WTC11 (cell line): ENCODE results near the gene PIK3R6. TPM values are rescaled to one million over a fixed set of nuclear protein-coding genes. Genes with fewer than 3 reads are reported as not detected.

Experiments
- ATAC-seq: fragments of 200-7000 bp; cut with Tn5 transposase; 2 replicates; pipeline ENCODE4 v1.10.0; 2021; ENCODE audit warnings: mild to moderate bottlenecking, moderate library complexity
- CTCF ChIA-PET: fragments of 300-600 bp; sonication (Branson Sonifier 250); formaldehyde crosslinking; loops from one replicate; lab custom pipeline; 2021; ENCODE audit warnings: antibody characterized with exemption; lab: Charles Lee
- POLR2A ChIA-PET: fragments of 350-600 bp; sonication (Branson Sonifier 250); formaldehyde crosslinking; loops from one replicate; lab custom pipeline; 2021; ENCODE audit warnings: antibody characterized with exemption; lab: Charles Lee
- DNase-seq: peaks from one replicate; pipeline ENCODE4 v3.0.0; 2021; ENCODE audit warnings: low spot score
- H3K27ac Mint-ChIP-seq: 2 replicates; pipeline ENCODE4 v1.8.0; 2021; ENCODE audit warnings: mixed read lengths
- H3K27me3 Mint-ChIP-seq: 2 replicates; pipeline ENCODE4 v1.8.0; 2021; ENCODE audit warnings: low read depth, mild to moderate bottlenecking, moderate library complexity, mixed read lengths
- H3K36me3 Mint-ChIP-seq: 2 replicates; pipeline ENCODE4 v1.8.0; 2021; ENCODE audit warnings: mixed read lengths
- H3K4me1 Mint-ChIP-seq: 2 replicates; pipeline ENCODE4 v1.8.0; 2022; ENCODE audit warnings: mixed read lengths
- H3K4me3 Mint-ChIP-seq: 2 replicates; pipeline ENCODE4 v1.8.0; 2021; ENCODE audit warnings: mild to moderate bottlenecking, moderate library complexity, mixed read lengths
- H3K9me3 Mint-ChIP-seq: 2 replicates; pipeline ENCODE4 v1.8.0; 2021; ENCODE audit warnings: mixed read lengths
- ARID4B ChIP-seq: sonication (generic); formaldehyde crosslinking; IDR thresholded peaks from 2 replicates; pipeline ENCODE4 v1.8.0; 2023; ENCODE audit warnings: missing genetic modification reagents, mild to moderate bottlenecking, borderline replicate concordance
- ATF1 ChIP-seq: sonication (generic); formaldehyde crosslinking; IDR thresholded peaks from 2 replicates; pipeline ENCODE4 v1.8.1; 2023; ENCODE audit warnings: mild to moderate bottlenecking, moderate library complexity, missing genetic modification reagents
- ATF2 ChIP-seq: sonication (generic); formaldehyde crosslinking; IDR thresholded peaks from 2 replicates; pipeline ENCODE4 v1.8.1; 2022; ENCODE audit warnings: low read depth, missing genetic modification reagents, borderline replicate concordance
- CDX4 ChIP-seq: fragments of 250-450 bp; sonication (Bioruptor Pico); IDR thresholded peaks from 2 replicates; pipeline ENCODE4 v1.9.0; 2021; ENCODE audit warnings: moderate library complexity, mild to moderate bottlenecking, inconsistent platforms, borderline replicate concordance
- E2F1 ChIP-seq: sonication (generic); formaldehyde crosslinking; IDR thresholded peaks from 2 replicates; pipeline ENCODE4 v1.8.0; 2022; ENCODE audit warnings: mild to moderate bottlenecking, missing genetic modification reagents
- ESRRA ChIP-seq: sonication (generic); formaldehyde crosslinking; IDR thresholded peaks from 2 replicates; pipeline ENCODE4 v1.8.1; 2022; ENCODE audit warnings: mild to moderate bottlenecking, missing genetic modification reagents, borderline replicate concordance
- FOXK1 ChIP-seq: sonication (generic); formaldehyde crosslinking; IDR thresholded peaks from 2 replicates; pipeline ENCODE4 v1.8.0; 2022; ENCODE audit warnings: mild to moderate bottlenecking, moderate library complexity, missing genetic modification reagents
- GABPB1 ChIP-seq: sonication (generic); formaldehyde crosslinking; IDR thresholded peaks from 2 replicates; pipeline ENCODE4 v1.8.1; 2023; ENCODE audit warnings: mild to moderate bottlenecking, missing genetic modification reagents
- HMGA2 ChIP-seq: fragments of 250-450 bp; sonication (Bioruptor Pico); IDR thresholded peaks from 2 replicates; pipeline ENCODE4 v1.4.0; 2021; ENCODE audit warnings: mild to moderate bottlenecking, moderate library complexity
- IRF2 ChIP-seq: sonication (generic); formaldehyde crosslinking; IDR thresholded peaks from 2 replicates; pipeline ENCODE4 v1.8.0; 2022; ENCODE audit warnings: low read depth, missing genetic modification reagents, borderline replicate concordance
- NFATC4 ChIP-seq: fragments of 250-450 bp; sonication (Bioruptor Pico); IDR thresholded peaks from 2 replicates; pipeline ENCODE4 v1.9.0; 2021; ENCODE audit warnings: mild to moderate bottlenecking
- RORB ChIP-seq: fragments of 250-450 bp; sonication (Bioruptor Pico); IDR thresholded peaks from 2 replicates; pipeline ENCODE4 v1.9.0; 2021; ENCODE audit warnings: mild to moderate bottlenecking
- SMAD4 ChIP-seq: sonication (generic); formaldehyde crosslinking; IDR thresholded peaks from 2 replicates; pipeline ENCODE4 v1.8.0; 2022; ENCODE audit warnings: mild to moderate bottlenecking, missing genetic modification reagents
- SOX15 ChIP-seq: fragments of 250-450 bp; sonication (Bioruptor Pico); IDR thresholded peaks from 2 replicates; pipeline ENCODE4 v1.9.0; 2021; ENCODE audit warnings: mild to moderate bottlenecking
- TEAD1 ChIP-seq: sonication (generic); formaldehyde crosslinking; IDR thresholded peaks from 2 replicates; pipeline ENCODE4 v1.8.0; 2022; ENCODE audit warnings: mild to moderate bottlenecking, missing genetic modification reagents
- TP53 ChIP-seq: sonication (generic); formaldehyde crosslinking; IDR thresholded peaks from 2 replicates; pipeline ENCODE4 v1.8.1; 2023; ENCODE audit warnings: mild to moderate bottlenecking, missing genetic modification reagents
- ZBTB43 ChIP-seq: sonication (generic); formaldehyde crosslinking; IDR thresholded peaks from 2 replicates; pipeline ENCODE4 v1.8.1; 2023; ENCODE audit warnings: mild to moderate bottlenecking, missing genetic modification reagents
- ZNF396 ChIP-seq: fragments of 250-450 bp; sonication (Bioruptor Pico); IDR thresholded peaks from 2 replicates; pipeline ENCODE4 v1.8.0; 2021; ENCODE audit warnings: mild to moderate bottlenecking, moderate library complexity, borderline replicate concordance
- total RNA-seq: library from RNA; stranded (reverse); gene quantifications from 3 replicates; pipeline ENCODE4 v1.2.3, GENCODE V29; 2021

Gene PIK3R6
- total RNA-seq, 1 experiment from 2014 or later, result 0.15 TPM

- Mint-ChIP-seq H3K4me1 (peaks cover 18% of the 10 kb centered on the region), H3K36me3 (no peaks in the 10 kb centered on the region), H3K27ac (no peak overlapping the region), H3K9me3 (no peaks in the 10 kb centered on the region), H3K27me3 (no peaks in the 10 kb centered on the region; the same call in 1 of the 2 replicates), H3K4me3 (no peak overlapping the region)
- CTCF ChIA-PET, result interaction anchor here (1.2 kb wide), 1 partner anchor 16 kb away, joined by 3 read pairs; no protein-coding TSS in a partner anchor
- TF ChIP-seq SOX15 (CRISPR knock-in tag), result no peak
- TF ChIP-seq ATF2 (CRISPR knock-in tag), result no peak
- DNase-seq (no peak), ATAC-seq (no peak)
- POLR2A ChIA-PET, result no interaction called here
These were observed 37.2 kb upstream of the PIK3R6 start for GRCh38 chr17:8904686-8905085.

- no peak overlapping the region for H3K4me3 Mint-ChIP-seq
- H3K27me3 Mint-ChIP-seq, result no peaks in the 10 kb centered on the region; the same call in 1 of the 2 replicates
- H3K36me3 Mint-ChIP-seq, result no peaks in the 10 kb centered on the region
- no peak for ATAC-seq
- peaks cover 18% of the 10 kb centered on the region for H3K4me1 Mint-ChIP-seq
- ChIA-PET CTCF (interaction anchor here (0.9 to 1.2 kb wide), 3 partner anchors 16 to 93 kb away, joined by 3 to 4 read pairs (median 3); no protein-coding TSS in a partner anchor), POLR2A (no interaction called here)
- no peaks in the 10 kb centered on the region for H3K9me3 Mint-ChIP-seq
- H3K27ac Mint-ChIP-seq, result no peak overlapping the region
- TF ChIP-seq IRF2 (CRISPR knock-in tag) (no peak), ESRRA (CRISPR knock-in tag) (no peak), ATF1 (CRISPR knock-in tag) (no peak), ZNF396 (CRISPR knock-in tag) (no peak), TP53 (CRISPR knock-in tag) (no peak), TEAD1 (CRISPR knock-in tag) (no peak), ARID4B (CRISPR knock-in tag) (no peak), GABPB1 (CRISPR knock-in tag) (no peak), SMAD4 (CRISPR knock-in tag) (no peak), HMGA2 (CRISPR knock-in tag) (no peak), ZBTB43 (CRISPR knock-in tag) (no peak), CDX4 (CRISPR knock-in tag) (no peak), E2F1 (CRISPR knock-in tag) (no peak), FOXK1 (CRISPR knock-in tag) (no peak), NFATC4 (CRISPR knock-in tag) (no peak), RORB (no peak)
- DNase-seq, result no peak
These were observed 36.7 kb upstream of the PIK3R6 start for GRCh38 chr17:8904201-8904600.
